ENCODE data around the gene CLIC3.
A peak's percentile ranks its signal among the peaks of the same experiment; 100 is the strongest.

Gene CLIC3

DNA sequence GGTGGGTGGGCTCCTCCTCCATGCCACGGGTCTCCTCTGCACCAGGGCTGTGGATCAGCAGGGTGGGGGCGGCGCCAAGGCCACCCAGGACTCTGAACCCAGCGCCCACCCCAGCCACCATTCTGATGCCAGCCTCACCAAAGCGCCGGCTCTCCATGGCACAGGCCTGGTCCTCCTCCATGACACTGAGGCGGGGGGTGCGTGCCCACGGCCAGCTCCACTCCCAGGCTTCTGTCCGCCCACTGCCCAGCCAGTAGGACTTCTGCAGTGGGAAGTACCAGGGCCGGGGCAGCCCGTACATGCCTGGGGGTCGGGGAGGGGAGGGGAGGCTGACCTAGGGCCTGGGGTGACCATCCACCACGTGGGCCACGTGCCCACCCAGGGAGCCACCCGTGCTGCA, 20.1 kb upstream of the CLIC3 start:
- no peak for DNase-seq

DNA sequence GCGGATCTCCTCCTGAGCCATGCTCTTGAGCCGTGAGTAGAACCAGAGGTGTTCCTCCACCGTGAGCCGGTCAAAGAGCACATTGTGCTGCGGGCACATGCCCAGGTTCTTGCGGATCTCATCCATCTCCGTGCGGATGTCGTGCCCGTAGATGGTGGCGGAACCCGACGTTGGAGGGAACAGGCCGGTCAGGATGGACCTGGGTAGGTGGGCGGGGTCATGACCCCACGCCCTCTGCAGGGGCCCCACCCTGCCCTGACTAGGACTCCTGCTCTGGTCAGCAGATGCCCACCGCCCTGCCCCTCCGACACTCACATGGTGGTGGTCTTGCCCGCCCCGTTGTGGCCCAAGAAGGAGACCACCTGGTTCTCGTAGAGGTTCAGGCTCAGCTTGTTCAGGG, 19.6 kb upstream of the CLIC3 start:
- no peak for DNase-seq

DNA sequence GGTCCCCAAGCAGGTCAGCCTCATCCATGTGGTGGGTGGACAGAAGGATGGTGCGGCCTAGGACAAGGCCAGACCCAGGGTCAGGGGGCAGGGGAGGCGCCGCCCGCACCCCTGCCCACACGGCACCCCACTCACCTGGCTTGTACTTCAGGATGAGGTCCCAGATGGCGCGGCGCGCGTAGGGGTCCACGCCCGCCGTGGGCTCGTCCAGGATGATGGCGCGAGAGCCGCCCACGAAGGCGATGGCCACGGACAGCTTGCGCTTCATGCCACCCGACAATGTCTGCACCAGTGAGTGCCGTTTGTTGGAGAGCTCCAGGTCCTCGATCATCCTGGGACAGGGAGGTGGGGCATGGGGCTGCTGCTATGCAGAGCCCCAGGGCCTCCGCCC, 19.2 kb upstream of the CLIC3 start:
- no peak for DNase-seq

DNA sequence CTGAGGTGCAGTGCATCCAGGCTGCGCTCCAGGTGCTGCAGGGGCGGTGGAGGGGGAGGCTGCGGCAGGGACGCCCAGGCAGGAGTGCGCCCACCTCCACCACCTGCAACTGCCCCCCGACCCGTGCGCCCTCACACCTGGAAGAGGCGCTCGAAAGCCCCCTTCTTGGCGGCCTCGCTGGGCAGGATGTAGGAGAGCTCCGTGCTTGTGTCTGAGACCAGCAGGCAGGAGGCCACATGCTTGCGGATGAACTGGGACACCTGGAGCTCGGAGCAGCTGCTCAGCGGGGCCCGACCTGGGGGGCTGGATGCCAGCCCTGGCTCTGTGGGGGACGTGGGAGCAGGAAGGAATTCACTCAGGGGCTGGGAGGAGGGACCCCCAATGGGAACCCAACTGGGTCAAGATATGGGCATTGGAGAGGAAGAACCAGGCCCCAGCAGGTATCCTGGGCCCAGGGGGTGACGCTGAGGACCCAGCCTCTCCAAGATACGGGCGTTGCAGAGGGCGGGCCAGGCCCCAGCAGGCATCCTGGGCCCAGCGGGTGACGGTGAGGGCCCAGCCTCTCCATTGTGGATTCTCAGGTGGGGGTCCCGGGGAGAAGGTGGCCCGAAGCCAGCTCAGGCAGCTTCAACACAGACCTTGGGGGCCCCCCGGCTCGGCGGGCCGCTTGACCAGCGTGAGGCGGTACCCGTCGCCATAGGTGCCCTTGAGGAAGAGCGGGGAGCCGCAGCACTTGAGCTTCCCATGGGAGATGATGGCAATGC, 18.6 kb upstream of the CLIC3 start:
- no peak for DNase-seq

DNA sequence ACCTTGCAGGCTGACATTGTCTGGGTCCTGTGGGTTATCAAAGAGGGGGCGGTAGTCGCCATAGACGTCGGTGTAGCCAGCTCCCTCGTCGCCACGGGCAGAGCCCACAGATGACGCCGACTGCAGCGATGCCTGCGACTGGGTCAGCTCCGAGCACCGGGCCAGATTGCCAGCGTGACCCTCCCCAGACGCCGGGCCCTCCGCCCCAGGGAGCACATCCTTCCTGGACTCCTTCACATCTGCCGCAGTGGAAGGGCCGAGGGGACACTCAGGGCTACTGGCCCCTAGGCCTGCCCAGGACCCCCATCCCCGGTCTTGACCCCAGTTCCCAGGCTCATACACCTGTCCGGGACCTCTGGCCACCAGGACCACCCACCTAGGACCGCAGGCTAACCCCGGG, 17.8 kb upstream of the CLIC3 start:
- no peak for DNase-seq

DNA sequence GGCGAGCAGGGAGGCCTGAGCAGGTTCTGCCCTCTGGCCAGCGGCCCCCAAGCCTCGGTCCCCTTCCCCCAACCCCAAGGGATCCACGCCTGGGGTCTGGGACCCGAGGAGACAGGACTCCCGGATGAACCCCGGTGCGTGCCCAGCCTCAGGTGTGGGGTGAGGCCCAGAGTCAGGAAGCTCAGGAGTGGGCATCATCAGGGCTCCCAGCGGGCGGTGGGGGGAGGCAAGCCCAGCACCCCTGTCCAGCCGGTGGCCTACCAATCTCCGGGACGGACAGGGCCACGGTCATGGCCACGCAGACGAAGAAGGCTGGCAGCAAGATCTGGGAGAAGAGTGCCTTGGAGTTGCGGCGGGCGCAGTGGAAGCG, 17.2 kb upstream of the CLIC3 start:
- no peak for DNase-seq

DNA sequence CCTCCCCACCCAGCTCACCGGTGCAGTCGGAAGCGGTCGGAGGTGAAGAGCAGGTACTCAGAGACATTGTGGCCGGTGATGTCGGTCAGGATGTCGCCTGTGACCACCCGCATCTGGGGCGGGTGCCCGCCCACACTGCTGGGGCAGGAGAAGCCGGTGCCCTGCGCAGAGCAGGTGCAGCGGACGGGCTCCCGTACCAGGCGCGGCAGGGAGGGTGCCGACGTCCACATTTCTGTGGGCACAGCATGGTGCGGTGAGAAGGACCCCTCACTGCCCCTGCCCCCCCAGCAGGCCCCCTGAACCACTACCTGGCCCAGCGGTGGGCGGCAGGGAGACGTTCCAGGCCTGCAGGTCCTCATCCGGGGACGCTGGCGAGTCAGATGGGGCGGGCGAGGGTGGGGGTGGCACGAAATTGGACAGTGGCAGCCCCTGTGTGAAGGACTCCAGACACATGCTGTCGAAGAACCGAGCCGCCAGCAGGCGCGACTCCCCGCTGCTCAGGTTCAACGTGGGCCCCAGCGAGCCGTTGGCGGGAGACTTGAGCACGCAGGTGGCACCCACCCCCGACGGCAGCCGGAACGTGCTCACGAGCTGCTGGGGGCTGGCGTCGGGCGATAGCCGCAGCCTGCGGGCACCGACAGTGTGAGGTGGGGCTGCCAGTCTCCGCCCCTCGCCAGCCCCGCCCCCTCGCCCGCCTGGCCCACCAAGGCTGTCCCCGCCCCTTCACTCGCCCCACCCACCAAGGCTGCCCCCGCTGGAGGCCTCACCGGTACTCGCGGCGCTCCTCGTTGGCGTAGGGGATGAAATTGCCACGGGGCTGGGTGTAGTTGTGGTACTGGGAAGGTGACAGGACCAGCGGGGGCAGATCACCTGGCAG, 16.6 kb upstream of the CLIC3 start:
- no peak for DNase-seq

DNA sequence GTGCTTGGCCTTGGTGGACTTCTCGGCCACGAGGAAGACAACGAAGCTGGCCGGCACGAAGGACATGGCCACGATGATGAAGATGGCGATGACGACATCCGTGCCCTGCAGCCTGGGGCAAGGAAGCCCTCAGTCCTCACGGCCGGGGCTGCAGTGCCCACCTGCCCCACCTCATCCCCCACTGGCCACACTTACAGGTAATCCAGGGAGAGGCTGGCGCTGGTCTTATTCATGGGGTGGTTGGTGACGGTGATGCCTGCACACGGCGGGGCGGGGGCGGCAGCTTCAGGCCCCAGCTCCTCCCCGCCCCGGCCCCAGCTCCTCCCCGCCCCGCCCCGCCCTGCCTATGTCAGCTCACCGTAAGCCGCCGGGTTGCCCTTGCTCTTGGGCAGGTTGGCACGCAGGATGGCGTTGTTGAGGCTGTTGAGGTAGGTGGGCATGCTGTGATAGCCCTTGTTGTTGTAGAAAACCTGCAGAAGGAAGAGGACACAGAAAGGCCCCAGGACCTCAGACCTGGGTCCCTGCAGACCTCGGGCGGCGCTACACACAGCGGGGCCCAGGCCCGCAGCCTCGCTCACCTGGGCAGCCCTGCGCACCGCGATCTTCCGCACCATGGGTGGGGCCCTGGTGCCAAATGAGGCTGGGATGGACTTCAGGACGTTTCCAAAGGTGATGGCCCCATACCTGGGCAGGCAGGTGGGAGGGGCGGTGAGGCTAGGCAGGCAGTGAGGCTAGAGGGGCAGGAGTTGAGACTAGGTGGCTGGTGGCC, 15.7 kb upstream of the CLIC3 start:
- DNase-seq = no peak

DNA sequence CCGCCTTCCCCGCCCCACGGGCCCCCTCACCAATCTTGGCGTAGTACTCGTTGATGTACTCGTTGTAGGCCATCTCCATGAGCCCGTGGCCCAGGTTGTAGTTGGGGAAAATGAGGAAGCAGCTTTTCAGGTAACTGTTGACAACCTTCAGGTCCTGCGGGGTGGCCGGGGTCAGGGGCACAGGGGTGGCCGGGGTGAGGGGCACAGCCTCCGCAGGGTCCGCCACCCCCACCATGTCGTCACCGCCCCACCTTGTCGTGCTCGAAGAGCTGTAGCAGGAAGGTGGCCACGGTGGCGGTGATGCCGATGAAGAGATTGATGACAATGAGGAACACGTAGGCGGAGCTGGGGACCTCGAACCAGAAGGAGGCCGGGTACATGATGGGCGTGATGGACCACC, 14.8 kb upstream of the CLIC3 start:
- DNase-seq = no peak

DNA sequence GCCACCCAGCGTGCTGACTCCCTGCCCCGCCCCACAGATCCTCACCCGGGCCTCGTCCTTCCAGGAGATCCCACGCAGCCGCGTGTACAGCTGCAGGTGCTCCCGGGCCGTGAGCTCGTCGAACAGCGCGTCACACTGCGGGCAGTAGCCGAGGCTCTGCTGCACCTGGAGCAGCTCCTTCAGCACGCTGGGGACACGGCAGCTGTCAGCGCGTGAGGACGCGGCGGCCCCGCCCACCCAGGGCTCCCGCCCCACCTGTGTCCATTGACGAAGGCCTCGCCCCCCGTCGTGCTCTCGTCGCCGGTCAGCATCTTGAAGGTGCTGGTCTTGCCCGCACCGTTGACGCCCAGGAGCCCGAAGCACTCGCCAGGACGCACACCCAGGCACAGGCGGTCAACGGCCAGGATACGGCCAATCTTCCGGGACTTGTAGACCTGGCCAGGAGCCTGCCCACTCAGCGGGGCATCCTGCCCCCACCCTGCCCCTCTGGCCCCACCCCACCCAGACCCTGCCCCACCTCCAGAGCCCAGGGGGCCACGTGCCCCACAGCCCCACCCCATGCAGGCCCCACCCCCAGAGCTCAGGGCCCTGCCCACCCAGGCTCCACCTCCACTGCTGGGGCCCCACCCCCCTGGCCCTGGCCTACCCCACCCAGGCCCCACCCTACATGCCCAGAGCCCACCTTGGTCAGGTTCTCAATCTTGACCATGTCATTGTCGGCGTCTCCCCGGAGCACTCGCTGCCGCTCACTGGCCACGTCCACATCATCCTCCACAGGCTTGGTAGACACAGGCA, 13.8 kb upstream of the CLIC3 start:
- no peak for DNase-seq

DNA sequence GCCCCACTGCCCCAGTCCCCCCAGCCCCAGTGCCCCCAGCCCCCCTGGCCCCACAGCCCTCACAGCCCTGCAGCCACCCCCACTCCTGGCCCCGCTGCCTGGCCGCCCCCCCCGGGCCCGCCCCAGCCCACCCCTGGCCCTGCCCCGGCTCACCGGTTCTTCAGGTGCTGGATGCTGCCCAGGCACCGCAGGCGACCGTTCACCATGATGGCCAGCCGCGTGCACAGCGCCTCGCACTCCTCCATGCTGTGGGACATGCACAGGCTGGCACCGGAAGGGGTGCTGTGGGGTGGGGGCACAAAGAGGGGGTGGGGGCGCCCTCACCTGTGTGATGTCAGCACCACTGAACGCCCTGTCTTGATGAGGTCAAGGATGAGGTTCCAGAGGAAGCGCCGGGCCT, 12.8 kb upstream of the CLIC3 start:
- DNase-seq = no peak

DNA sequence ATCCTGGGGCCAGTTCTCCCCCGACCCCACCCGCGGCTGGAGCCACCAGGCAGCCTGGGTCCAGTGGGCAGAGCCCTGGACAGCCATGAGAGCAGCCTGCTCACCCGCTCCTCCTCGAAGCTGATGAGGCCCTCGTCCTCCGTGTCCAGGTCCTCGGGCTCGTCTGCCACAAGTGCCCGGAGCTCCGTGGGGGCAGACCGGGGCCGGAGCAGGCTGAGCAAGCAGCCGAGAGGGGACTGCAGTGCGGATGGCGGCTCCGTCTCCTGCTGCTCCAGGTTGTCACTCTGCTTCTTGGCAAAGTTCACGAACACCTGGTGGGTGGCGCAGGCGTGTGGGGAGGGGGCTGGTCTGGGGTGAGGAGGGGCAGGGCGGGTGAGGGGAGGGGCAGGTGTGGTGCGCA, 11.9 kb upstream of the CLIC3 start:
- no peak for DNase-seq

DNA sequence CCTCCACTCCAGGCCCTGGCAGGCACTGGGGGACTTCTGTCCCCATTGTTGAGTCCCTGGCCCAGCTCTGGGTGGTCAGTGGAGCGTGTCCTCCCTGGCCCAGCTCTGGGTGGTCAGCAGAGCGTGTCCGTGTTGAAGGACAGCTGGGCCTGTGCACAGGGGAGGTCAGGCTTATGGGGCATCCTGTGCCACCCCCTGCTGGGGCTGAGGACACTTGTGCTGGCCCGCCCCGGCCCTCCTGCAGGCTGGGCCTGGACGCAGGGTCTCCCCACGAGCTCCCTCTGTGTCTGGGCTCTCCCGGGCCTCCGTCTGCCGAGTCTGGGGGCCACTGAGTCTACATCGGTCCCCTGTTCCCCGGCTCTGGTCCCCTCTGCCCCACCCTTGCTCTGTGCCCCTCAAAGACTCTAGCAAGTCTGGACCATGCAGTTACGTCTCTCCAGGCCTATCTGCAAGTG, 11.5 kb upstream of the CLIC3 start:
- no peak for DNase-seq

DNA sequence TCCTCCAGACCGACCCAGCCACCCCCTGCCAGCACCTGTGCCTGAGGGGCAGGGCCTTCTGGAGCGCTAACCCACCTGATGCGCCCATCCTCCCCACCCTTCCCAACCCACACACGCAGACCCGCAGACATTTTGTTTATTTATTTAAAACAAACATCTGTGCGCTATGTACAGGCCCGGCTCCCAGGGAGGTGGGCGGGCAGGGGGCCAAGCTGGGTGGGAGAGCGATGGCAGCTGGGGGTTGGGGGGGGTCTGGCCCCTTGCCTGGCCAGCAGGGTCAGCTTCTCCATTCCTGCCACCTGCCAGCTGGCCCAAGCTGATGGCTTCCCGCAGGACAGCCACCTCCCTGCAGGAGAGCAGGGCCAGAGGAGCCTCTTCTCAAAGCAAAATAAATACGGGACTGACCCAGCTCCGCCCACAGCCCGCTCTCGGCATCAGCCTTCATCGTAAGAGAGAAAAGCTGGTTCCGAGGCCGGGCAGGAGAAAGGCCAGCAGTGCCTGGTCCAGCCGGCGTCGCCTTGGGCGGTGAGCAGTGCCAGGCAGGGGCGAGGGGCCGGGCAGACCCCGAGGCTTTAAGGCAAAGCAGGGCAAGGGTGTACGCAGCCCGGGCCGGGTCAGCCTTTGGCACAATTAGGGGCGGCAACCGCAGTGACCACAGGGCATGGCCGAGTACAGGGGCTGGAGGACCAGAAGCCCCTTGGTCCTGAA, 10.9 kb upstream of the CLIC3 start:
- DNase-seq = no peak

DNA sequence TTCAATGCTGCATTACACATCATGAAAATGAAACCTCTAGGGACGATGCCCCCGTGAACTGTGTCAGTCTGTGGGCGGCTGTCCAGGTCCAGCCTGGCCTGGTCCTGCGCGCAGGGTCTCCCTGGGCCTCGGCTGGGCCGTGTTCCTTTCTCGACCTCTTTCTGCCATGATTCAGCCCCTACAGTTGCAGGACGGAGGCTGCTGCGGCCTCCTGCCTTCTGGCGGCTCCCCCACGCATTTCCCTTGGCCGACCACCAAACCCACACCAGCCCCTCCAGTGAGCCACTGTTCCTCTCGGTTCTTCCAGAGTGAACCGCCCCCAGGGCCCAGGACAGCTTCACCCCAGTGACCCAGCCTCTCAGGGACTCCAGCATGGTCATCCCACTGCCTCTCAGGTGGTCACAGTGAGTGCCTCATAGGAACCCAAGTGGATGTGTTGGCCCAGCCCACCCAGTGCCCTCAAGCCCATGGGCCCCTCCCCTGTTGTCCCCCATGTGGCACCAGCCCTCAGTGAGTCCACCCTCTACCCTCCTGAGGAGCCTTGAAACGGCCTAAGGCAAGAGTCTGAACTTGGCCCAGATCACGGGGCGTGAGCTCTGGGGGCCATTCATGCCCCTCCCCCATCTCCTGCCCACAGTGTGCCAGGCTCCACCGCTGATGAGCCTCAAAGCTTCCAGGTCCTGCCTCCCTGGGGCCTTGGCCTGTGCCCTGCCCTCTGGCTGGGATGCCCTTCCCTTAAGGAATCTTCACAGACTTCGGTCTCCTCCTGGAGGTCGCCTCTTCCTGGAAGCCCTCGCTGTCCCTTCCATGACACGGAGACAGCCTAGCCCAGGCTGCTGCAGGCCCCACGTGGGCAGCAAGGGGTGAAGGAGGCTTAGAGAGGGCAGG, 10.0 kb upstream of the CLIC3 start:
- no peak for DNase-seq

DNA sequence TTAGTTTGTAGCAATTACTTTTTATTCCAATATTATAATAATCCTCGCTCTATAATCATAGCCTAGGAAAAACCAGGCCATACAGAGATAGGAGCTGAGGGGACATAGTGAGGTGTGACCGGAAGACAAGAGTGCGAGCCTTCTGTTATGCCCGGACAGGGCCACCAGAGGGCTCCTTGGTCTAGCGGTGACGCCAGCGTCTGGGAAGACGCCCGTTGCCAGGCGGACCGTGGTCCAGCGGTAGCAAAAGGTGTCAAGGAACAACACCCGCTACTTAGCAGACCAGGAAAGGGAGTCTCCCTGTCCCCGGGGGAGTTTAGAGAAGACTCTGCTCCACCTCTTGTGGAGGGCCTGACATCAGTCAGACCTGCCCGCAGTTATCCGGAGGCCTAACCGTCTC, 7.9 kb upstream of the CLIC3 start:
- peak; percentile 34 for DNase-seq

DNA sequence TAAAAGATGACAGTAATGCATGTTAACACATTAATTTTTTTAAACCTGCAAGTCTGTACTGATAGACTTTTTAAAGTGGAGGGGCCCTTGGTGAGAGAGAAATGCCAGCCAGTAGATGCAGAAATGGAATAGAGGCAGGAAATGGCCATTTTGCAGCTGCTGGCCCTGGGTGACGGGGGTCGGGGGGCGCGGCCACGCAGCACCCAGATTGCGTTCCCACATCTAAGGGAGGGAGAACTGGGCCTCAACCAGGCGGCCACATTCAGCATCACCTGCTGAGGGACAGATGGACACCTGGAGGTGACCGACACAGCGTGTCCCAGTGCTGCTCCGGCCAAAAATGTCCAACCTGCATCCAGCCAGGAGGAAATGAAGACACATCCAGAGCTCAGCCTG, 6.3 kb upstream of the CLIC3 start:
- no peak for DNase-seq

DNA sequence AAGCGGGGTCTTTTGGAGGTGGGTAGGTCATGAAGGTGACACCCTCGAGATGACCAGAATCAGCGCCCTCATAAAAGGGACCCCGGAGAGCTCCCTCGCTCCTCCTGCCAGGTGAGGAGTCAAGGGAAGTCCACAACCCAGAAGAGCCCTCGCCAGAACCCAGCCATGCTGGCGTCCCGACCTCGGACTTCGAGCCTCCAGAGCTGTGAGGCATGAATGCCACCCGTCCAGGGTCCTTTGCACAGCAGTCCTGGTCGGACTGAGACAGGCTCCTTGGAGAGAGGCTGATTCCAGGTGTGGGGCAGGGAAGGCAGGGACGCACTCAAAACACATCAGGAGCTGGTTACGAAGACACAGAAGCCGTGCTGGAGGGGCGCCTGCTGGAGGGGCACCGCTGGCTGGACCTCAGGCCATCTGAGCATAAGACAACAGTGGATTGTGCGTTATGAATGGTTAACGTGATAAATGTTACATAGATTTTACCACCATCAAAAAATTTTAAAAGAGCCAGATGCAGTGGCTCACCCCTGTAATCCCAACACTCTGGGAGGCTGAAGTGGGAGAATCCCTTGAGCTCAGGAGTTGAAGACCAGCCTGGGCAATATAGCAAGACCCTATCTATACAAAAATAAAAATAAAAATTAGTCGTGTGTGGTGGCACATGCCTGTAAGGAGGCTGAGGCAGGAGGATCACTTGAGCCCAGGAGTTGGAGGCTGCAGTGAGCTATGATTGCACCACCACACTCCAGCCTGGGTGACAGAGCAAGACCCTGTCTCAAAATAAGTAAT, 5.7 kb upstream of the CLIC3 start:
- DNase-seq = no peak

DNA sequence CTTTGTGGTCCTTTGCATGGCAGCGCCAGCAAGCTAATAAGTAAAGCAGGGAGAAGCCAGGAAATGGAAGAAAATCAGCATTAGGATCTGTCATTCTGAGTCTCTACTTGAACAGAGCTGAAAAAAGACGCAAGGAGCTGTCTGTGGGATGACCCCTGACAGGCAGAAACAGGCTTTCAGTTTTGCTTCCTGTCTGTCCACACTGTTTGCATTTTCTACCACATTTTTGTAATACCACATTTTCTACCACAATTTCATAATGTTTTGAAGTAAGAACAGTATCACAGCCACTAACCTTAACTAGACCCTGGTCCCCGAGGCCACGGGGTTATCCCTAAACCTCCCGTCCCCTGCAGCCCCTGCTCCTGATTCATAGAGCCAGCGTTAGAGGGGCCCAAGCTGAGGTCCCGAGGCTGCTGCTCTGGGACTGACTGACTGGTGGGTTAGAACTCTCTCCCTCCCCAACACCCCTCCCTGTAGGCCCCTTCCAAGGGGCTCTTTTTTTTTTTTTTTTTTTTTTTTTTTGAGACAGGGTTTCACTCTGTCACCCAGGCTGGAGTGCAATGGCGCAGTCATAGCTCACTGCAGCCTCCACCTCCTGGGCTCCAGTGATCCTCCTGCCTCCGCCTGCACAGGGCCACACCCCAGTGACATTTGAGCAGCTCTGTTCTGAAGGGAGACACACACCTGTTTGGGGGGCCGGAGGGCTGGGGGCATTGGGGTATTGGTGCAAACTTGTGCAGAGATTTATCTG, 4.0 kb upstream of the CLIC3 start:
- no peak for DNase-seq

Measured in activated T-cell treated with anti-CD3 and anti-CD28 coated beads, Interleukin-2, amount 50 U/mL, for 1 hour (primary cell).